ENCODE data around the gene GRIP1.

The GRIP1 gene

GRCh38 chr12:66387117-66387516, 291.8 kb downstream of the GRIP1 start:
- DNase-seq (ENCODE audit: low spot score): no peak

- no peak for DNase-seq (ENCODE audit: low spot score)
Measured at GRCh38 chr12:66380769-66381535, 297.9 kb downstream of the GRIP1 start.

GRCh38 chr12:66379616-66380015, 299.3 kb downstream of the GRIP1 start:
- DNase-seq (ENCODE audit: low spot score): no peak

- DNase-seq (ENCODE audit: low spot score): no peak
Measured at GRCh38 chr12:66375560-66375959, 303.3 kb downstream of the GRIP1 start.

GRCh38 chr12:66371982-66372381, 306.9 kb downstream of the GRIP1 start:
- no peak for DNase-seq (ENCODE audit: low spot score)

GRCh38 chr12:66367015-66367667, 311.7 kb downstream of the GRIP1 start:
- no peak for DNase-seq (ENCODE audit: low spot score)

GRCh38 chr12:66365718-66366490, 313.0 kb downstream of the GRIP1 start:
- DNase-seq (ENCODE audit: low spot score): no peak

GRCh38 chr12:66361703-66362102, 317.2 kb downstream of the GRIP1 start:
- no peak for DNase-seq (ENCODE audit: low spot score)

- no peak for DNase-seq (ENCODE audit: low spot score)
Measured at GRCh38 chr12:66359300-66359699, 319.6 kb downstream of the GRIP1 start.

GRCh38 chr12:66354291-66354690, 324.6 kb downstream of the GRIP1 start:
- DNase-seq (ENCODE audit: low spot score): no peak

- no peak for DNase-seq (ENCODE audit: low spot score)
Measured at GRCh38 chr12:66352899-66353298, 326.0 kb downstream of the GRIP1 start.

GRCh38 chr12:66352197-66352596, 326.7 kb downstream of the GRIP1 start:
- DNase-seq (ENCODE audit: low spot score): peak; percentile 26

- no peak for DNase-seq (ENCODE audit: low spot score)
Measured at GRCh38 chr12:66351301-66351700, 327.6 kb downstream of the GRIP1 start.

- no peak for DNase-seq (ENCODE audit: low spot score)
Measured at GRCh38 chr12:66345956-66346355, 332.9 kb downstream of the GRIP1 start.

GRCh38 chr12:66345212-66345611, 333.7 kb downstream of the GRIP1 start:
- DNase-seq (ENCODE audit: low spot score): no peak

- no peak for DNase-seq (ENCODE audit: low spot score)
Measured at GRCh38 chr12:66341126-66341525, 337.8 kb downstream of the GRIP1 start.

GRCh38 chr12:66340131-66340530, 338.7 kb downstream of the GRIP1 start:
- DNase-seq (ENCODE audit: low spot score): no peak

- no peak for DNase-seq (ENCODE audit: low spot score)
Measured at GRCh38 chr12:66337381-66338010, 341.4 kb downstream of the GRIP1 start.

- no peak for DNase-seq (ENCODE audit: low spot score)
Measured at GRCh38 chr12:66335746-66336145, 343.1 kb downstream of the GRIP1 start.

GRCh38 chr12:66331814-66332213, 347.1 kb downstream of the GRIP1 start:
- no peak for DNase-seq (ENCODE audit: low spot score)

GRCh38 chr12:66331016-66331415, 347.9 kb downstream of the GRIP1 start:
- no peak for DNase-seq (ENCODE audit: low spot score)

- DNase-seq (ENCODE audit: low spot score): no peak
Measured at GRCh38 chr12:66329941-66330340, 348.9 kb downstream of the GRIP1 start.
